Activated T-helper 2 cell treated with anti-CD3 and anti-CD28 coated beads, Interferon-gamma antibody, Interleukin-2, Interleukin-4, amounts not matched to agents 10 μg/mL and 5 μg/mL and 100 μg/mL, durations not matched to agents 14 hours and 24 hours and 36 hours (primary cell): ENCODE measurements around the gene TMC5. TPM values are rescaled to one million over a fixed set of nuclear protein-coding genes. Genes with fewer than 3 reads are reported as not detected.

Experiments used
- total RNA-seq: library from RNA; stranded (reverse); gene quantifications from 2 replicates; pipeline ENCODE4 v1.2.3, GENCODE V29; 2022

The TMC5 gene
- total RNA-seq, 1 donor from 2014 or later: not detected

Other genes with a start within 250 kb of the TMC5 start
- gene SYT17, start 249.6 kb upstream of the TMC5 start, total RNA-seq: 0.34 and 0.57 TPM in 2 replicates
- gene CLEC19A, start 132.2 kb upstream of the TMC5 start, total RNA-seq: not detected in 2 replicates
- gene GDE1, start 104.2 kb downstream of the TMC5 start, total RNA-seq: 32.4 and 32.8 TPM in 2 replicates
- 25.9 and 30.2 TPM in 2 replicates for gene CCP110, start 106.1 kb downstream of the TMC5 start, total RNA-seq
- 44.3 and 45.7 TPM in 2 replicates for gene VPS35L, start 137.8 kb downstream of the TMC5 start, total RNA-seq